HG03095 (cell line): ENCODE data around the gene GSC2.

ENCODE experiments used
- ATAC-seq: cut with Tn5 transposase; IDR thresholded peaks from one replicate; pipeline ENCODE4 v1.9.1; 2021; ENCODE audit warnings: moderate library complexity; ENCODE audit not compliant: unreplicated experiment

GSC2 gene

GRCh38 chr22:19103880-19104821 lies 45.9 kb downstream of the GSC2 start:
- no peak for ATAC-seq

DNA sequence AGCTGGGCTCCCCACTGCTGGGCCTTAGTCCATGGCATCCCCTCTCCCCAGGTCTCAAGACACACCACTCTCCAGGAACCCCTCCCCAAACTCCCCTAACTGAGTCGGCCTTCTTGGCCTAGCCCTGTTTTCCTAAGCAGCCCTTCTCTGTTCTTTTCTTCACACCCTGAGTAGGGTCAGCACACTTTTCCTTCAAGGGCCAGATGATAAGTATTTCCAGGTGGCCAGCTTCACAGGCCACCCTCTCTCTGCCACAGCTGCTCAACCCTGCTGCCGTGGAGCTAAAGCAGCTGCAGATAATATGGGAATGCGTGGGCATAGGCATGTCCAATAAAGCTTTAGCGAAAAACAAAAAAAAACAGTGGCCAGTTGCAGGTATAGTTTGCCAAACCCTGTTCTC lies 51.9 kb downstream of the GSC2 start:
- ATAC-seq, result no peak

- no peak for ATAC-seq
Measured at GRCh38 chr22:19097518-19097917, 52.6 kb downstream of the GSC2 start.
